ENCODE data around the gene PKD1L1. TPM values are rescaled to one million over a fixed set of nuclear protein-coding genes. Genes with fewer than 3 reads are reported as not detected.

The PKD1L1 gene
- total RNA-seq, 1 donor from 2014 or later: 0.40 TPM

DNA sequence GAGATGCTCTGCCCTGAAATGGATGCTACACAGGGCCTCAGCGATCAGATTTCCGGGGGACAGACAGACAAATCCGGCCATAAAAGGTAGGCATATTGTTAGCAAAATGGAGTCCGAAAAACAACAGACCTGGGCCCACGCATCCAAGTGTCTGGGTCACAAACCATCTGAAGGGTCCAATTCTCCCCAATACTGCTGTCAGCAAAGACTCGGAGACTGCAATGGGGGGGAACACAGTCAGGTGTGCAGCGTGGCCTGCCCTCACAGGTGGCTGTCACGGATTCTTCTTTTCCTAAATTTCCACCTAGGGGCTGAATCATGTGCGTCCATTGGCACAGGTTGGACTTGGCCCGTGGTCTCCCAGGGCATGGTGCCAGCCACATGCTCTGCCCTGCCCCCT is 12.9 kb downstream of the PKD1L1 start:
- Mint-ChIP-seq H3K36me3 (ENCODE audit: low read depth) (no peaks in the 10 kb centered on the region), H3K27me3 (no peaks in the 10 kb centered on the region), H3K4me1 (peaks cover 35% of the 10 kb centered on the region), H3K27ac (no peak overlapping the region), H3K9me3 (no peaks in the 10 kb centered on the region), H3K4me3 (no peak overlapping the region)
- no peak for DNase-seq
- no peak for TF ChIP-seq CTCF (IDR thresholded peaks at IDR 0.05)
- ATAC-seq (ENCODE audit: low read depth): no peak
- intact Hi-C loops (cut with micrococcal nuclease): loop anchor here (5.0 kb wide), 3 partner anchors 102 to 438 kb away; partner anchors contain the start of genes C7orf57 and TNS3
- POLR2A ChIA-PET: no interaction called here
- CTCF ChIA-PET: no interaction called here

GRCh38 chr7:47934831-47935230 is 13.4 kb downstream of the PKD1L1 start:
- Mint-ChIP-seq H3K27me3 (peaks cover under 1% of the 10 kb centered on the region), H3K4me3 (no peak overlapping the region), H3K4me1 (peaks cover 36% of the 10 kb centered on the region), H3K9me3 (no peaks in the 10 kb centered on the region), H3K36me3 (ENCODE audit: low read depth) (no peaks in the 10 kb centered on the region), H3K27ac (no peak overlapping the region)
- intact Hi-C loops (cut with micrococcal nuclease): loop anchor here (5.0 kb wide), 3 partner anchors 102 to 438 kb away; partner anchors contain the start of genes C7orf57 and TNS3
- DNase-seq (no peak), ATAC-seq (ENCODE audit: low read depth) (no peak)
- no peak for TF ChIP-seq CTCF (IDR thresholded peaks at IDR 0.05)
- CTCF ChIA-PET: no interaction called here
- POLR2A ChIA-PET: no interaction called here

DNA sequence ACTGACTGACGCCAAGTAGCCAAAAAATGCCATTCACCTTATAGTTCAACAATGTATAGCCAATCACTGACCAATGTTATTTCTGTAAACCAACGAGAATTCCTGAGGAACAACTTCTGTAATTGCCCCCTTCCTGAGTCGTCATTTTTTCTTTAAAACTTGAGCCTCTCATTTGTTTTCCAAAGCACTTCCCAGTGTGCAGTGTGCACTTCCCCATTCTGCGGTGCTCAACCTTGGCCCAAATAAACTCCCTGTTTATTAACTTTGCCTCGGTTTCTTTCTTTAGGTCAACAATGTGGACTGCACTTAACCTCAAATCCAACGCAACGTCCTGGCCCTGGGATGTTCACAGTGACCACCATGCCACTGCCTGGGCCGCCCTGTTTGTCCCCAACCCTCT is 15.1 kb downstream of the PKD1L1 start:
- no peak overlapping the region for H3K4me3 Mint-ChIP-seq
- ChIA-PET POLR2A (no interaction called here), CTCF (no interaction called here)
- DNase-seq (no peak), ATAC-seq (ENCODE audit: low read depth) (no peak)
- TF ChIP-seq CTCF (IDR thresholded peaks at IDR 0.05): no peak
- no peaks in the 10 kb centered on the region for H3K36me3 Mint-ChIP-seq (ENCODE audit: low read depth)
- H3K9me3 Mint-ChIP-seq: no peaks in the 10 kb centered on the region
- H3K27ac Mint-ChIP-seq: no peak overlapping the region
- peaks cover 2% of the 10 kb centered on the region for H3K27me3 Mint-ChIP-seq
- peaks cover 43% of the 10 kb centered on the region for H3K4me1 Mint-ChIP-seq
- intact Hi-C loops (cut with micrococcal nuclease): no loop called here

- Mint-ChIP-seq H3K27me3 (peaks cover 2% of the 10 kb centered on the region), H3K4me3 (no peak overlapping the region), H3K4me1 (peaks cover 40% of the 10 kb centered on the region), H3K9me3 (no peaks in the 10 kb centered on the region), H3K27ac (no peak overlapping the region), H3K36me3 (ENCODE audit: low read depth) (no peaks in the 10 kb centered on the region)
- intact Hi-C loops (cut with micrococcal nuclease): no loop called here
- no peak for DNase-seq
- ChIA-PET CTCF (no interaction called here), POLR2A (no interaction called here)
- no peak for ATAC-seq (ENCODE audit: low read depth)
- no peak for TF ChIP-seq CTCF (IDR thresholded peaks at IDR 0.05)
These were observed 15.7 kb downstream of the PKD1L1 start for GRCh38 chr7:47932466-47933037.

- intact Hi-C loops (cut with micrococcal nuclease): no loop called here
- DNase-seq (no peak), ATAC-seq (ENCODE audit: low read depth) (no peak)
- no peaks in the 10 kb centered on the region for H3K36me3 Mint-ChIP-seq (ENCODE audit: low read depth)
- no peak overlapping the region for H3K4me3 Mint-ChIP-seq
- H3K4me1 Mint-ChIP-seq: peaks cover 35% of the 10 kb centered on the region
- no peak for TF ChIP-seq CTCF (IDR thresholded peaks at IDR 0.05)
- H3K27me3 Mint-ChIP-seq: peaks cover 2% of the 10 kb centered on the region
- POLR2A ChIA-PET: no interaction called here
- H3K27ac Mint-ChIP-seq: no peak overlapping the region
- CTCF ChIA-PET: no interaction called here
- no peaks in the 10 kb centered on the region for H3K9me3 Mint-ChIP-seq
These were observed 16.2 kb downstream of the PKD1L1 start for GRCh38 chr7:47932016-47932415.

Measured in activated B cell treated with CpG ODN at 0.5 μM for 24 hours (primary cell).